ENCODE measurements around the gene ZBTB48.

Gene ZBTB48

GRCh38 chr1:6628971-6629479 is 49.2 kb downstream of the ZBTB48 start:
- Histone ChIP-seq H2AFZ (ENCODE audit: low read length) (no peak overlapping the region), H3F3A (ENCODE audit: insufficient read depth, low read length) (peaks cover 3% of the 10 kb centered on the region; the same call in 1 of the 2 replicates), H3K27ac (ENCODE audit: low read length) (no peak overlapping the region), H3K27me3 (replicated peaks; ENCODE audit: insufficient read depth, low read length) (no peaks in the 10 kb centered on the region), H3K9me3 (replicated peaks; ENCODE audit: insufficient read depth, low read length) (no peaks in the 10 kb centered on the region), H3K4me2 (ENCODE audit: low read depth, low read length) (no peak overlapping the region), H3K4me3 (ENCODE audit: low read length) (no peak overlapping the region), H3K9ac (ENCODE audit: low read length) (no peak overlapping the region), H3K79me2 (ENCODE audit: low read length) (peaks cover 35% of the 10 kb centered on the region), H3K36me3 (replicated peaks; ENCODE audit: insufficient read depth, low read length) (no peaks in the 10 kb centered on the region; the same call in 1 of the 2 replicates), H3K9me2 (replicated peaks; ENCODE audit: insufficient read depth, low read length) (no peaks in the 10 kb centered on the region), H4K20me1 (ENCODE audit: insufficient read depth, low read length) (no peaks in the 10 kb centered on the region), H3K4me1 (ENCODE audit: low read length) (peaks cover 10% of the 10 kb centered on the region; the same call in 1 of the 2 replicates)
- no peak for TF ChIP-seq EZH2phosphoT487 (IDR thresholded peaks at IDR 0.05; ENCODE audit: low read length)
- TF ChIP-seq, protein P1, sequence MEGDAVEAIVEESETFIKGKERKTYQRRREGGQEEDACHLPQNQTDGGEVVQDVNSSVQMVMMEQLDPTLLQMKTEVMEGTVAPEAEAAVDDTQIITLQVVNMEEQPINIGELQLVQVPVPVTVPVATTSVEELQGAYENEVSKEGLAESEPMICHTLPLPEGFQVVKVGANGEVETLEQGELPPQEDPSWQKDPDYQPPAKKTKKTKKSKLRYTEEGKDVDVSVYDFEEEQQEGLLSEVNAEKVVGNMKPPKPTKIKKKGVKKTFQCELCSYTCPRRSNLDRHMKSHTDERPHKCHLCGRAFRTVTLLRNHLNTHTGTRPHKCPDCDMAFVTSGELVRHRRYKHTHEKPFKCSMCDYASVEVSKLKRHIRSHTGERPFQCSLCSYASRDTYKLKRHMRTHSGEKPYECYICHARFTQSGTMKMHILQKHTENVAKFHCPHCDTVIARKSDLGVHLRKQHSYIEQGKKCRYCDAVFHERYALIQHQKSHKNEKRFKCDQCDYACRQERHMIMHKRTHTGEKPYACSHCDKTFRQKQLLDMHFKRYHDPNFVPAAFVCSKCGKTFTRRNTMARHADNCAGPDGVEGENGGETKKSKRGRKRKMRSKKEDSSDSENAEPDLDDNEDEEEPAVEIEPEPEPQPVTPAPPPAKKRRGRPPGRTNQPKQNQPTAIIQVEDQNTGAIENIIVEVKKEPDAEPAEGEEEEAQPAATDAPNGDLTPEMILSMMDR (IDR thresholded peaks at IDR 0.05; ENCODE audit: low read length) = no peak
- no peak for TF ChIP-seq EZH2 (optimal IDR thresholded peaks at IDR 0.05; ENCODE audit: low read depth, low read length)
- no peak for DNase-seq

- Histone ChIP-seq H3K9me3 (replicated peaks; ENCODE audit: insufficient read depth, low read length) (no peaks in the 10 kb centered on the region), H3K4me2 (ENCODE audit: low read depth, low read length) (no peak overlapping the region), H3K27me3 (replicated peaks; ENCODE audit: insufficient read depth, low read length) (no peaks in the 10 kb centered on the region), H4K20me1 (ENCODE audit: insufficient read depth, low read length) (no peaks in the 10 kb centered on the region), H3K9me2 (replicated peaks; ENCODE audit: insufficient read depth, low read length) (no peaks in the 10 kb centered on the region), H3K79me2 (ENCODE audit: low read length) (peaks cover 34% of the 10 kb centered on the region), H3K9ac (ENCODE audit: low read length) (no peak overlapping the region), H3K27ac (ENCODE audit: low read length) (no peak overlapping the region), H3K4me3 (ENCODE audit: low read length) (no peak overlapping the region), H3K4me1 (ENCODE audit: low read length) (0 out of 2 replicates have a peak, but pooled peaks cover 4% of the 10 kb centered on the region), H2AFZ (ENCODE audit: low read length) (no peak overlapping the region), H3F3A (ENCODE audit: insufficient read depth, low read length) (no peaks in the 10 kb centered on the region; the same call in 1 of the 2 replicates), H3K36me3 (replicated peaks; ENCODE audit: insufficient read depth, low read length) (peaks cover 2% of the 10 kb centered on the region)
- DNase-seq = no peak
- TF ChIP-seq EZH2 (optimal IDR thresholded peaks at IDR 0.05; ENCODE audit: low read depth, low read length) = no peak
- TF ChIP-seq EZH2phosphoT487 (IDR thresholded peaks at IDR 0.05; ENCODE audit: low read length) = no peak
- TF ChIP-seq, protein P1 (IDR thresholded peaks at IDR 0.05; ENCODE audit: low read length) = no peak
These were observed 50.2 kb downstream of the ZBTB48 start for GRCh38 chr1:6630027-6630426.

DNA sequence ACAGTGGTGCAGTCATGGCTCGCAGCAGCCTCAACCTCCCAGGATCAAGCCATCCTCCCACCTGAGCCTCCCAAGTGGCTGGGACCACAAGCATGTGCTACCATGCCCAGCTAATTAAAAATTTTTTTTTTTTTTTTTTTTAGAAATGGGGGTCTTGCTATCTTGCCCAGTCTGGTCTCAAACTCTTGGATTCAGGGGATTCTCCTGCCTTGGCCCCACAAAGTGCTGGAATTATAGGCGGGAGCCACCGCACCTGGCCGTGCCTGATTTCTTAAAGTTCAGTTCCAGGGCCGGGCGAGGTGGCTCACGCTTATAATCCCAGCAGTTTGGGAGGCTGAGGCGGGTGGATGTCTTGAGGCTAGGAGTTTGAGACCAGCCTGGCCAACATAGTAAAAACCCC is 51.3 kb downstream of the ZBTB48 start:
- no peak overlapping the region for H3K27ac ChIP-seq (ENCODE audit: low read length)
- no peak overlapping the region for H3K9ac ChIP-seq (ENCODE audit: low read length)
- H3K9me3 ChIP-seq (replicated peaks; ENCODE audit: insufficient read depth, low read length) = no peaks in the 10 kb centered on the region
- H3K4me1 ChIP-seq (ENCODE audit: low read length) = 0 out of 2 replicates have a peak, but pooled peaks cover 3% of the 10 kb centered on the region
- no peaks in the 10 kb centered on the region for H3K27me3 ChIP-seq (replicated peaks; ENCODE audit: insufficient read depth, low read length)
- no peaks in the 10 kb centered on the region for H3F3A ChIP-seq (ENCODE audit: insufficient read depth, low read length)
- no peak overlapping the region for H3K4me3 ChIP-seq (ENCODE audit: low read length)
- no peak overlapping the region for H3K4me2 ChIP-seq (ENCODE audit: low read depth, low read length)
- H4K20me1 ChIP-seq (ENCODE audit: insufficient read depth, low read length) = no peaks in the 10 kb centered on the region
- no peak for TF ChIP-seq EZH2phosphoT487 (IDR thresholded peaks at IDR 0.05; ENCODE audit: low read length)
- TF ChIP-seq EZH2 (optimal IDR thresholded peaks at IDR 0.05; ENCODE audit: low read depth, low read length) = no peak
- H3K36me3 ChIP-seq (replicated peaks; ENCODE audit: insufficient read depth, low read length) = peaks cover 4% of the 10 kb centered on the region
- no peak overlapping the region for H2AFZ ChIP-seq (ENCODE audit: low read length)
- DNase-seq = no peak
- H3K79me2 ChIP-seq (ENCODE audit: low read length) = peaks cover 26% of the 10 kb centered on the region
- no peaks in the 10 kb centered on the region for H3K9me2 ChIP-seq (replicated peaks; ENCODE audit: insufficient read depth, low read length)

Data from MM.1S (cell line).